Panc1 (cell line): ENCODE data around the gene SLC35F5. TPM values are rescaled to one million over a fixed set of nuclear protein-coding genes. Genes with fewer than 3 reads are reported as not detected.
"Not testable (repeated sequence)": the region's sequence is repeated elsewhere in the genome, so short reads cannot be mapped to it uniquely, and the experiment has no call there.

Experiments
- ATAC-seq: fragments of 200-7000 bp; cut with Tn5 transposase; 2 replicates; pipeline ENCODE4 v1.9.1; 2020; ENCODE audit warnings: mild to moderate bottlenecking, moderate library complexity
- BruUV-seq: library from RNA; stranded (reverse); fragments of 400-500 nt; replicated peaks from 2 replicates; lab custom pipeline; 2021; lab: Mats Ljungman, UMichigan
- CTCF ChIA-PET: fragments of 300-600 bp; sonication (Branson Sonifier 250); formaldehyde crosslinking; loops from one replicate; lab custom pipeline; 2022; ENCODE audit warnings: antibody characterized with exemption; lab: Charles Lee
- POLR2A ChIA-PET: fragments of 300-600 bp; sonication (Branson Sonifier 250); formaldehyde crosslinking; loops from one replicate; lab custom pipeline; 2022; ENCODE audit warnings: antibody characterized with exemption; lab: Charles Lee
- DNase-seq: peaks from one replicate; pipeline ENCODE4 v3.0.0-alpha.2; 2010; ENCODE audit warnings: low read depth, low spot score
- H3K27ac ChIP-seq: 2 replicates; pipeline ENCODE4 v1.5.1; 2011; ENCODE audit warnings: mild to moderate bottlenecking, low read length, inconsistent platforms
- H3K27me3 ChIP-seq: fragments of 200-500 bp; sonication (Bioruptor generic); 2 replicates; pipeline ENCODE4 v1.6.0; 2014; ENCODE audit warnings: low read length, inconsistent platforms; ENCODE audit not compliant: control insufficient read depth, insufficient read depth
- H3K36me3 ChIP-seq: fragments of 200-500 bp; sonication (Bioruptor generic); 2 replicates; pipeline ENCODE4 v1.5.1; 2014; ENCODE audit warnings: inconsistent platforms, mild to moderate bottlenecking, low read length, moderate library complexity; ENCODE audit not compliant: control insufficient read depth, insufficient read depth
- H3K4me1 ChIP-seq: 2 replicates; pipeline ENCODE4 v1.5.1; 2011; ENCODE audit warnings: inconsistent platforms, mild to moderate bottlenecking, low read length, moderate library complexity; ENCODE audit not compliant: control insufficient read depth, insufficient read depth
- H3K4me3 ChIP-seq, 2 experiments: 2 replicates each; pipeline ENCODE4 v1.5.1; 2011 to 2012; ENCODE audit warnings: low read depth in 2 of 2, low read length in 2 of 2, mild to moderate bottlenecking in 2 of 2, inconsistent platforms in 1 of 2, moderate library complexity in 1 of 2
- H3K9me3 ChIP-seq: fragments of 200-500 bp; sonication (Bioruptor generic); 2 replicates; pipeline ENCODE4 v1.5.1; 2014; ENCODE audit warnings: low read depth, mild to moderate bottlenecking, inconsistent platforms, low read length, moderate library complexity; ENCODE audit not compliant: control insufficient read depth, insufficient read depth
- POLR2AphosphoS5 ChIP-seq: IDR thresholded peaks from 2 replicates; pipeline ENCODE4 v1.6.1; 2012; ENCODE audit warnings: mild to moderate bottlenecking, low read depth, low read length, moderate library complexity
- REST ChIP-seq, 2 experiments: IDR thresholded peaks; 2 replicates each; pipeline ENCODE4 v1.6.1; 2011 to 2012; ENCODE audit warnings: low read depth in 2 of 2, control low read depth in 1 of 2, low read length in 1 of 2, mild to moderate bottlenecking in 1 of 2, moderate library complexity in 1 of 2; ENCODE audit not compliant: insufficient read depth in 1 of 2
- SIN3A ChIP-seq: IDR thresholded peaks from 2 replicates; pipeline ENCODE4 v1.6.1; 2012; ENCODE audit warnings: low read depth, mild to moderate bottlenecking, low read length, moderate library complexity, borderline replicate concordance; ENCODE audit not compliant: insufficient read depth
- TCF7L2 ChIP-seq: IDR thresholded peaks from 2 replicates; pipeline ENCODE4 v1.6.1; 2011; ENCODE audit warnings: mild to moderate bottlenecking, low read depth, low read length, inconsistent platforms
- in situ Hi-C: cut with HindIII; loops from 2 replicates; pipeline ENCODE4 v1.10.0; 2016; ENCODE audit warnings: low sequenced_read_pairs, low pct_unique_long_range_greater_than_20kb
- intact Hi-C: fragments of 100-400 bp; cut with micrococcal nuclease; formaldehyde crosslinking; loops from one replicate; pipeline ENCODE4 v1.10.0; 2022; ENCODE audit not compliant: unreplicated experiment
- total RNA-seq: library from RNA; stranded (reverse); gene quantifications from one replicate; pipeline ENCODE4 v1.2.1, GENCODE V29; 2021; ENCODE audit not compliant: unreplicated experiment
- TF ChIP-seq, protein P1 (sequence below): fragments of 450-650 bp; IDR thresholded peaks from 2 replicates; pipeline ENCODE4 v1.5.1; 2017; ENCODE audit warnings: mild to moderate bottlenecking

The SLC35F5 gene
- total RNA-seq, 1 experiment from 2014 or later: 89.8 TPM

DNA sequence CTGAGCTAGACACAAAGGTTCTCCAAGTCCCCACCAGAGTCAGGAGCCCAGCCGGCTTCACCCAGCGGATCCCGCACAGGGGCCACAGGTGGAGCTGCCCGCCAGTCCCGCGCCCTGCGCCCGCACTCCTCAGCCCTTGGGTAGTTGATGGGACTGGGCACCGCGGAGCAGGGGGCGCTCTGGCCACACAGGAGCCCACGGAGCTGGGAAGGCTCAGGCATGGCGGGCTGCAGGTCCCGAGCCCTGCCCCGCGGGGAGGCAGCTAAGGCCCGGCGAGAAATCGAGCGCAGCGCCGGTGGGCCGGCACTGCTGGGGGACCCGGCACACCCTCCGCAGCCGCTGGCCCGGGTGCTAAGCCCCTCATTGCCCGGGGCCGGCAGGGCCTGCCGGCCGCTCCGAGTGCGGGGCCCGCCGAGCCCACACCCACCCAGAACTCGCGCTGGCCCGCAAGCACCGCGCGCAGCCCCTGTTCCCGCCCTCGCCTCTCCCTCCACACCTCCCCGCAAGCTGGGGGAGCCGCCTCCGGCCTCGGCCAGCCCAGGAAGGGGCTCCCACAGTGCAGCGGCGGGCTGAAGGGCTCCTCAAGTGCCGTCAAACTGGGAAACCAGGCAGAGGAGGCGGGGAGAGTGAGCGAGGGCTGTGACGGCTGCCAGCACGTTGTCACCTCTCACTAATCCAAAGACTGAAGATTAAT, 52.0 kb downstream of the SLC35F5 start:
- BruUV-seq, H3K27ac ChIP-seq, H3K36me3 ChIP-seq, ATAC-seq, POLR2A ChIA-PET, H3K4me3 ChIP-seq, intact Hi-C loops, H3K9me3 ChIP-seq, CTCF ChIA-PET, DNase-seq, in situ Hi-C loops, H3K27me3 ChIP-seq, H3K4me1 ChIP-seq: not testable (repeated sequence)

GRCh38 chr2:113703386-113704299, 52.8 kb downstream of the SLC35F5 start:
- no peak for ATAC-seq
- Histone ChIP-seq H3K27ac (peak overlapping the region; percentile 20; the same call in 1 of the 2 replicates), H3K9me3 (no peaks in the 10 kb centered on the region), H3K4me1 (peaks cover 6% of the 10 kb centered on the region; the same call in 1 of the 2 replicates), H3K36me3 (no peaks in the 10 kb centered on the region; the same call in 1 of the 2 replicates), H3K4me3 (no peak overlapping the region), H3K27me3 (no peaks in the 10 kb centered on the region)
- no peak for DNase-seq
- TF ChIP-seq SIN3A: no peak
- no peak for TF ChIP-seq TCF7L2
- TF ChIP-seq POLR2AphosphoS5: no peak
- TF ChIP-seq, protein P1, sequence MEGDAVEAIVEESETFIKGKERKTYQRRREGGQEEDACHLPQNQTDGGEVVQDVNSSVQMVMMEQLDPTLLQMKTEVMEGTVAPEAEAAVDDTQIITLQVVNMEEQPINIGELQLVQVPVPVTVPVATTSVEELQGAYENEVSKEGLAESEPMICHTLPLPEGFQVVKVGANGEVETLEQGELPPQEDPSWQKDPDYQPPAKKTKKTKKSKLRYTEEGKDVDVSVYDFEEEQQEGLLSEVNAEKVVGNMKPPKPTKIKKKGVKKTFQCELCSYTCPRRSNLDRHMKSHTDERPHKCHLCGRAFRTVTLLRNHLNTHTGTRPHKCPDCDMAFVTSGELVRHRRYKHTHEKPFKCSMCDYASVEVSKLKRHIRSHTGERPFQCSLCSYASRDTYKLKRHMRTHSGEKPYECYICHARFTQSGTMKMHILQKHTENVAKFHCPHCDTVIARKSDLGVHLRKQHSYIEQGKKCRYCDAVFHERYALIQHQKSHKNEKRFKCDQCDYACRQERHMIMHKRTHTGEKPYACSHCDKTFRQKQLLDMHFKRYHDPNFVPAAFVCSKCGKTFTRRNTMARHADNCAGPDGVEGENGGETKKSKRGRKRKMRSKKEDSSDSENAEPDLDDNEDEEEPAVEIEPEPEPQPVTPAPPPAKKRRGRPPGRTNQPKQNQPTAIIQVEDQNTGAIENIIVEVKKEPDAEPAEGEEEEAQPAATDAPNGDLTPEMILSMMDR: no peak
- no peak for TF ChIP-seq REST (IDR thresholded peaks at IDR 0.05; ENCODE audit: insufficient read depth in 1 of 2, low read depth in 2 of 2, low read length in 1 of 2)
- CTCF ChIA-PET: no interaction called here
- intact Hi-C loops (no loop called here), in situ Hi-C loops (no loop called here)
- no TSS peak for BruUV-seq
- POLR2A ChIA-PET: no interaction called here
